Measurements from ENCODE around the gene PGBD2. TPM values are rescaled to one million over a fixed set of nuclear protein-coding genes. Genes with fewer than 3 reads are reported as not detected.
"Not testable (repeated sequence)": the region's sequence is repeated elsewhere in the genome, so short reads cannot be mapped to it uniquely, and the experiment has no call there.

PGBD2 gene
- total RNA-seq, 2 donors from 2014 or later: 4.0 to 6.1 TPM

GRCh38 chr1:248924696-248925532 is 18.9 kb downstream of the PGBD2 start:
- peak overlapping the region; percentile 56 to 59 for H3K4me3 Mint-ChIP-seq

GRCh38 chr1:248925859-248926258 is 19.8 kb downstream of the PGBD2 start:
- H3K9me3 Mint-ChIP-seq: not testable (repeated sequence)

More at GRCh38 chr1:248924696-248925532, 18.9 kb downstream of the PGBD2 start:
- ATAC-seq (replicated peaks in 1 of 2): peak; percentile 92 to 93
- Mint-ChIP-seq H3K27me3 (ENCODE audit: low read depth) (no peaks in the 10 kb centered on the region), H3K9me3 (no peaks in the 10 kb centered on the region), H3K36me3 (ENCODE audit: insufficient read depth in 2 of 2) (peaks cover 0 to 6% of the 10 kb centered on the region in 2 donors), H3K4me1 (ENCODE audit: low read depth) (peaks cover 31% of the 10 kb centered on the region), H3K27ac (peak overlapping the region; percentile 35)
- peak; percentile 60 to 62 for DNase-seq

GRCh38 chr1:248926401-248927182 is 20.6 kb downstream of the PGBD2 start:
- no peaks in the 10 kb centered on the region for H3K36me3 Mint-ChIP-seq (ENCODE audit: insufficient read depth in 2 of 2)
- DNase-seq (peak; percentile 21 to 45), ATAC-seq (replicated peaks in 1 of 2) (no peak)
- no peaks in the 10 kb centered on the region for H3K27me3 Mint-ChIP-seq (ENCODE audit: low read depth)
- H3K9me3 Mint-ChIP-seq: no peaks in the 10 kb centered on the region
- no peak overlapping the region for H3K27ac Mint-ChIP-seq
- H3K4me1 Mint-ChIP-seq (ENCODE audit: low read depth): peaks cover 31% of the 10 kb centered on the region
- peak overlapping the region in 1 of 2 donors; percentile 28 for H3K4me3 Mint-ChIP-seq

More at GRCh38 chr1:248925859-248926258, 19.8 kb downstream of the PGBD2 start:
- H3K27me3 Mint-ChIP-seq (ENCODE audit: low read depth); ATAC-seq (replicated peaks in 1 of 2); H3K4me3 Mint-ChIP-seq; DNase-seq; H3K27ac Mint-ChIP-seq; H3K36me3 Mint-ChIP-seq (ENCODE audit: insufficient read depth in 2 of 2): not testable (repeated sequence)
- peaks cover 31% of the 10 kb centered on the region for H3K4me1 Mint-ChIP-seq (ENCODE audit: low read depth)

- DNase-seq; H3K4me3 Mint-ChIP-seq; H3K27me3 Mint-ChIP-seq (ENCODE audit: low read depth); H3K27ac Mint-ChIP-seq; ATAC-seq (replicated peaks in 1 of 2); H3K9me3 Mint-ChIP-seq; H3K36me3 Mint-ChIP-seq (ENCODE audit: insufficient read depth in 2 of 2): not testable (repeated sequence)
- peaks cover 31% of the 10 kb centered on the region for H3K4me1 Mint-ChIP-seq (ENCODE audit: low read depth)
Observed at GRCh38 chr1:248927283-248927682, 21.2 kb downstream of the PGBD2 start.

GRCh38 chr1:248928122-248928521 is 22.1 kb downstream of the PGBD2 start:
- H3K27ac Mint-ChIP-seq; H3K4me3 Mint-ChIP-seq; ATAC-seq (replicated peaks in 1 of 2); DNase-seq; H3K9me3 Mint-ChIP-seq; H3K36me3 Mint-ChIP-seq (ENCODE audit: insufficient read depth in 2 of 2); H3K27me3 Mint-ChIP-seq (ENCODE audit: low read depth): not testable (repeated sequence)
- peaks cover 31% of the 10 kb centered on the region for H3K4me1 Mint-ChIP-seq (ENCODE audit: low read depth)

GRCh38 chr1:248930037-248930436 is 24.0 kb downstream of the PGBD2 start:
- peaks cover 21% of the 10 kb centered on the region for H3K4me1 Mint-ChIP-seq (ENCODE audit: low read depth)
- not testable (repeated sequence) for H3K27ac Mint-ChIP-seq; H3K4me3 Mint-ChIP-seq; H3K27me3 Mint-ChIP-seq (ENCODE audit: low read depth); H3K9me3 Mint-ChIP-seq; ATAC-seq (replicated peaks in 1 of 2); H3K36me3 Mint-ChIP-seq (ENCODE audit: insufficient read depth in 2 of 2); DNase-seq

GRCh38 chr1:248938173-248938809 is 32.3 kb downstream of the PGBD2 start:
- not testable (repeated sequence) for H3K27ac Mint-ChIP-seq; ATAC-seq (replicated peaks in 1 of 2)

GRCh38 chr1:248944134-248944999 is 38.3 kb downstream of the PGBD2 start:
- H3K36me3 Mint-ChIP-seq (ENCODE audit: insufficient read depth in 2 of 2); ATAC-seq (replicated peaks in 1 of 2); H3K27ac Mint-ChIP-seq; H3K4me1 Mint-ChIP-seq (ENCODE audit: low read depth); DNase-seq; H3K27me3 Mint-ChIP-seq (ENCODE audit: low read depth); H3K9me3 Mint-ChIP-seq; H3K4me3 Mint-ChIP-seq: not testable (repeated sequence)

More at GRCh38 chr1:248938173-248938809, 32.3 kb downstream of the PGBD2 start:
- H3K9me3 Mint-ChIP-seq; DNase-seq; H3K36me3 Mint-ChIP-seq (ENCODE audit: insufficient read depth in 2 of 2); H3K27me3 Mint-ChIP-seq (ENCODE audit: low read depth); H3K4me1 Mint-ChIP-seq (ENCODE audit: low read depth); H3K4me3 Mint-ChIP-seq: not testable (repeated sequence)

- not testable (repeated sequence) for H3K4me1 Mint-ChIP-seq (ENCODE audit: low read depth); ATAC-seq (replicated peaks in 1 of 2); H3K4me3 Mint-ChIP-seq; H3K27me3 Mint-ChIP-seq (ENCODE audit: low read depth); DNase-seq; H3K27ac Mint-ChIP-seq; H3K36me3 Mint-ChIP-seq (ENCODE audit: insufficient read depth in 2 of 2); H3K9me3 Mint-ChIP-seq
Observed at GRCh38 chr1:248945000-248945423, 39.0 kb downstream of the PGBD2 start.

- DNase-seq: peak in 1 of 2 donors; percentile 14
- not testable (repeated sequence) for ATAC-seq (replicated peaks in 1 of 2); H3K36me3 Mint-ChIP-seq (ENCODE audit: insufficient read depth in 2 of 2)
Observed at GRCh38 chr1:248945453-248945852, 39.4 kb downstream of the PGBD2 start.

GRCh38 chr1:248945856-248946416 is 39.9 kb downstream of the PGBD2 start:
- not testable (repeated sequence) for H3K9me3 Mint-ChIP-seq

More at GRCh38 chr1:248945453-248945852, 39.4 kb downstream of the PGBD2 start:
- H3K4me1 Mint-ChIP-seq (ENCODE audit: low read depth); H3K27ac Mint-ChIP-seq; H3K27me3 Mint-ChIP-seq (ENCODE audit: low read depth); H3K9me3 Mint-ChIP-seq; H3K4me3 Mint-ChIP-seq: not testable (repeated sequence)

More at GRCh38 chr1:248945856-248946416, 39.9 kb downstream of the PGBD2 start:
- H3K27me3 Mint-ChIP-seq (ENCODE audit: low read depth); H3K4me1 Mint-ChIP-seq (ENCODE audit: low read depth); H3K4me3 Mint-ChIP-seq; H3K36me3 Mint-ChIP-seq (ENCODE audit: insufficient read depth in 2 of 2); DNase-seq; H3K27ac Mint-ChIP-seq: not testable (repeated sequence)
- ATAC-seq (replicated peaks in 1 of 2): peak in 1 of 2 donors; percentile 39

Measured in activated T-cell treated with anti-CD3 and anti-CD28 coated beads, Interleukin-2, amount 50 U/mL, for 72 hours (primary cell).